ENCODE measurements around the gene ANAPC2.

ANAPC2 gene

GRCh38 chr9:137194909-137195308, 6.5 kb upstream of the ANAPC2 start:
- peak; percentile 30 for DNase-seq
- H3K4me3 ChIP-seq (ENCODE audit: low read depth, low read length) = no peak overlapping the region
- no peaks in the 10 kb centered on the region for H3K27me3 ChIP-seq (ENCODE audit: insufficient read depth, low read depth, severe bottlenecking)
- H3K36me3 ChIP-seq = peaks cover 3% of the 10 kb centered on the region; the same call in 1 of the 2 replicates
- no peaks in the 10 kb centered on the region for H3K9me3 ChIP-seq (ENCODE audit: severe bottlenecking)
- peak overlapping the region; percentile 77 for H3K27ac ChIP-seq
- TF ChIP-seq CTCF (IDR thresholded peaks at IDR 0.05; ENCODE audit: low read depth, low read length) = no peak

DNA sequence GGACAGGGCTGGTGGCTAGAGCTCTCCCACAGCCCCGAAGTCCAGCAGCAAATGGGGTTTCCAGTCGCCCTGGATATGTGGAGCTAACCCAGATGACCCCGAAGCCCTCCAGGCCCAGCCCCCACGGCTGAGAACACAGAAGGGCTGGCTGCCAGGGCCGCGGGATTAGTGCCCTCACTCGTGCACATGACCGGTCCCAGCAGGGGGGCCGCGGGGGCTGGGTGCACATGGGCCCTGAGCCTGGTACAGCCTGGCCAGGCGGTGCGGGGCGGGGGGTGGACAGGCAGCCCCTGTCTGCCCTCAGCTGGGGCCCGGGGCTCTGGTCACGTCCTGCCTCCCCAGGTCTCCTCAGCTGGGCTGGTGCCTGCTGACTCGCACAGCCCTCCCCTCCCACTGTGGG, 6.0 kb upstream of the ANAPC2 start:
- Histone ChIP-seq H3K36me3 (peaks cover 4% of the 10 kb centered on the region; the same call in 1 of the 2 replicates), H3K27ac (peak overlapping the region; percentile 77), H3K27me3 (ENCODE audit: insufficient read depth, low read depth, severe bottlenecking) (no peaks in the 10 kb centered on the region), H3K9me3 (ENCODE audit: severe bottlenecking) (no peaks in the 10 kb centered on the region), H3K4me3 (ENCODE audit: low read depth, low read length) (no peak overlapping the region)
- TF ChIP-seq CTCF (IDR thresholded peaks at IDR 0.05; ENCODE audit: low read depth, low read length) = no peak
- DNase-seq = peak; percentile 52

GRCh38 chr9:137193771-137194170, 5.4 kb upstream of the ANAPC2 start:
- Histone ChIP-seq H3K36me3 (peaks cover 4% of the 10 kb centered on the region; the same call in 1 of the 2 replicates), H3K9me3 (ENCODE audit: severe bottlenecking) (no peaks in the 10 kb centered on the region), H3K27ac (peak overlapping the region; percentile 77), H3K4me3 (ENCODE audit: low read depth, low read length) (no peak overlapping the region), H3K27me3 (ENCODE audit: insufficient read depth, low read depth, severe bottlenecking) (no peaks in the 10 kb centered on the region)
- TF ChIP-seq CTCF (IDR thresholded peaks at IDR 0.05; ENCODE audit: low read depth, low read length) = no peak
- DNase-seq = no peak

GRCh38 chr9:137192859-137193258, 4.5 kb upstream of the ANAPC2 start:
- no peaks in the 10 kb centered on the region for H3K9me3 ChIP-seq (ENCODE audit: severe bottlenecking)
- H3K36me3 ChIP-seq = peaks cover 4% of the 10 kb centered on the region; the same call in 1 of the 2 replicates
- H3K4me3 ChIP-seq (ENCODE audit: low read depth, low read length) = no peak overlapping the region
- TF ChIP-seq CTCF (IDR thresholded peaks at IDR 0.05; ENCODE audit: low read depth, low read length) = no peak
- no peak overlapping the region for H3K27ac ChIP-seq
- no peaks in the 10 kb centered on the region for H3K27me3 ChIP-seq (ENCODE audit: insufficient read depth, low read depth, severe bottlenecking)
- no peak for DNase-seq

DNA sequence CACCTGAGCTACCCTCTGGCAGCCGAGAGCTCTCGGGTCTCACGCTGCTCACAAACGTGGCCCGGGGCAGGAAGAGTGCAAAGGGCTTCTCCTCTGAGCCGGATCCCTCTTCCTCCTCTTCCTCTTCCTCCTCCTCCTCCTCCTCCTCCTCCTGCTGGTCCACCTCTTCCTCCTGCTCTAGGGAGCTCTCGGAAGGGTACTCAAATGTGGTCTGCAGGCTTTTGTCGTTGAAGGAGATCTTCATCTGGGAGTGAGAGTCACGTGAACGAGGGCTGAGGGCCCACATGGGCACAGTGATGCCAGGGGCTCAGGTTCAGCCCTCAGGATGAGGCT, 4.1 kb upstream of the ANAPC2 start:
- Histone ChIP-seq H3K9me3 (ENCODE audit: severe bottlenecking) (no peaks in the 10 kb centered on the region), H3K36me3 (peaks cover 4% of the 10 kb centered on the region; the same call in 1 of the 2 replicates), H3K27me3 (ENCODE audit: insufficient read depth, low read depth, severe bottlenecking) (no peaks in the 10 kb centered on the region), H3K27ac (no peak overlapping the region), H3K4me3 (ENCODE audit: low read depth, low read length) (no peak overlapping the region)
- no peak for DNase-seq
- TF ChIP-seq CTCF (IDR thresholded peaks at IDR 0.05; ENCODE audit: low read depth, low read length) = no peak

GRCh38 chr9:137191691-137192447, 3.5 kb upstream of the ANAPC2 start:
- Histone ChIP-seq H3K4me3 (ENCODE audit: low read depth, low read length) (no peak overlapping the region), H3K36me3 (peaks cover 4% of the 10 kb centered on the region; the same call in 1 of the 2 replicates), H3K27me3 (ENCODE audit: insufficient read depth, low read depth, severe bottlenecking) (no peaks in the 10 kb centered on the region), H3K9me3 (ENCODE audit: severe bottlenecking) (no peaks in the 10 kb centered on the region), H3K27ac (no peak overlapping the region)
- TF ChIP-seq CTCF (IDR thresholded peaks at IDR 0.05; ENCODE audit: low read depth, low read length) = no peak
- no peak for DNase-seq
